Measurements from ENCODE around the gene DNAH17. TPM values are rescaled to one million over a fixed set of nuclear protein-coding genes. Genes with fewer than 3 reads are reported as not detected.

DNAH17 gene
- total and polyA plus RNA-seq, 3 experiments from 2014 or later, result 0.20 TPM; not detected in 2

DNA sequence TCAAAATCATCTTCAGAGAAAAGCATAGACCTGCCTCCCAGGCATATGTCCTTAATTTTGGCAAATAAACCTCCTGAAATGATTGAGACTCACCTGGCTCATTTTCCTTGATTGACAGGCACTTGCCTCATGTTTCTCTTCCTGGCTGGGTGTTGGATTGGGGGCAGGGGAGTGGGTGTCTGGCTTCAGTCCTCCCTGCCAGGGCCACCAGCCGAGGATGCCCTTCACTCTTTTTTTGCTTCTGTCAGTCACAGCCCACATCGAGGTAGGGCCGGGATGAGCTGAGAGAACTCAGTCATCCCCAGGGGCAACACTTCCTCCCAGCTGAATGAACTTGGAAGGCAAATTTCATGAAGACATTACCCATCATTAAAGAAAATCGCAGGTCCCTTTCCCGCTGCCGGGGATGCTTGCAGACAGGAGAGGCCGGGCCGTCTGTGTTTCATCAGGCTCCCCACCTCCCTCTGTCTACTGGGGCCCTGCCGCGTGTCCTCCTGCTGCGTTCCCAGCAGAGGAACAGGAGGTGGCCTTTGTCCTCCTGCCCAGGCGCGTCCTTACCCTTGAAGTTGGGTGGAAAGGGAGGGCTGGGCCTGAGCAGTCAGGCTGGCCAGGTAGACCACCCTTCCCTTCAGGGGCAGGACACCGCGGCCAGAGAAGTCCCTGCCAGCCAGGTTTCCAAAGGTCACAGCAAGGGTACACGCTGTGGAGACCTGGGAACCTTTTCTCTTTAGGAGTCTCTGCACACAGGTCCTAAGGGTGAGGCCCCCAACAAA lies 11.2 kb upstream of the DNAH17 start:
- H3K4me3 ChIP-seq (ENCODE audit: low read length), result no peak overlapping the region
- H3K27me3 ChIP-seq (ENCODE audit: insufficient read depth, low read length, poor library complexity, severe bottlenecking), result no peaks in the 10 kb centered on the region
- Mint-ChIP-seq H3K27ac (no peak overlapping the region), H3K4me3 (no peak overlapping the region), H3K4me1 (peaks cover 6% of the 10 kb centered on the region in 3 donors), H3K36me3 (no peaks in the 10 kb centered on the region), H3K9me3 (no peaks in the 10 kb centered on the region), H3K27me3 (peaks cover 10 to 32% of the 10 kb centered on the region in 2 donors)
- peaks cover 4% of the 10 kb centered on the region for H3K4me1 ChIP-seq (ENCODE audit: insufficient read depth, low read length)
- no peak for DNase-seq
- no peaks in the 10 kb centered on the region for H3K36me3 ChIP-seq (ENCODE audit: insufficient read depth, low read length)
- H3K27ac ChIP-seq (ENCODE audit: low read depth, low read length), result no peak overlapping the region
- CTCF ChIA-PET, result interaction anchor here (0.9 kb wide), 1 partner anchor 8 kb away, joined by 3 read pairs; no protein-coding TSS in a partner anchor
- no peaks in the 10 kb centered on the region for H3K9me3 ChIP-seq (ENCODE audit: low read length)
- POLR2A ChIA-PET, result no interaction called here

- Histone ChIP-seq H3K4me1 (ENCODE audit: insufficient read depth, low read length) (no peaks in the 10 kb centered on the region), H3K4me3 (ENCODE audit: low read length) (no peak overlapping the region), H3K9me3 (ENCODE audit: low read length) (no peaks in the 10 kb centered on the region), H3K36me3 (ENCODE audit: insufficient read depth, low read length) (no peaks in the 10 kb centered on the region), H3K27ac (ENCODE audit: low read depth, low read length) (no peak overlapping the region), H3K27me3 (ENCODE audit: insufficient read depth, low read length, poor library complexity, severe bottlenecking) (no peaks in the 10 kb centered on the region)
- no peaks in the 10 kb centered on the region for H3K9me3 Mint-ChIP-seq
- no peaks in the 10 kb centered on the region for H3K36me3 Mint-ChIP-seq
- H3K27ac Mint-ChIP-seq, result peak overlapping the region in 1 of 8 donors; percentile 76
- no peak overlapping the region for H3K4me3 Mint-ChIP-seq
- no peak for DNase-seq
- ChIA-PET POLR2A (no interaction called here), CTCF (no interaction called here)
- peaks cover 8 to 27% of the 10 kb centered on the region in 2 donors for H3K27me3 Mint-ChIP-seq
- no peaks in the 10 kb centered on the region for H3K4me1 Mint-ChIP-seq
Measured at GRCh38 chr17:78585006-78585630, 7.9 kb upstream of the DNAH17 start.

DNA sequence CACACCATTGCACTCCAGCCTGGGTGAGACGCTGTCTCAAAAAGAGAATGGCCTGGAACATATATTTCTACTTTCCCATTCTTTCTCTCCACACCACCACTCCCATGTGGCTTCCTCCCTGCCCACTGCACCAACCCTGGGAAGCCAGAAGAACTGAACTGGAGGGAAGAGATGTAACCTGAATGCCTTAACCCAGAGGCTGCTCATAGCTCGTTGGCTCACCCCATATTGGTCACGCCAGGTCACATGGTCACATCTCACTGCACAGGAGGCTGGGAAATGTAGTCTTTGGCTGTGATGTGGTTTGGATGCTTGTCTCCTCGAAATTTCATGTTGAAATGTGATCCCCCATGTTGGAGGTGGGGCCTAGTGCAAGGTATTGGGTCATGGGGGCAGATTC lies 5.9 kb upstream of the DNAH17 start:
- POLR2A ChIA-PET, result no interaction called here
- CTCF ChIA-PET, result no interaction called here
- no peak overlapping the region for H3K4me3 ChIP-seq (ENCODE audit: low read length)
- no peaks in the 10 kb centered on the region for H3K27me3 ChIP-seq (ENCODE audit: insufficient read depth, low read length, poor library complexity, severe bottlenecking)
- no peak for DNase-seq
- no peak overlapping the region for H3K27ac Mint-ChIP-seq
- H3K4me1 Mint-ChIP-seq, result no peaks in the 10 kb centered on the region
- no peak overlapping the region for H3K27ac ChIP-seq (ENCODE audit: low read depth, low read length)
- H3K4me3 Mint-ChIP-seq, result no peak overlapping the region
- no peaks in the 10 kb centered on the region for H3K9me3 Mint-ChIP-seq
- H3K36me3 Mint-ChIP-seq, result no peaks in the 10 kb centered on the region
- no peaks in the 10 kb centered on the region for H3K36me3 ChIP-seq (ENCODE audit: insufficient read depth, low read length)
- H3K27me3 Mint-ChIP-seq, result peaks cover 8 to 27% of the 10 kb centered on the region in 2 donors
- H3K9me3 ChIP-seq (ENCODE audit: low read length), result no peaks in the 10 kb centered on the region
- no peaks in the 10 kb centered on the region for H3K4me1 ChIP-seq (ENCODE audit: insufficient read depth, low read length)

GRCh38 chr17:78581304-78581703 lies 4.1 kb upstream of the DNAH17 start:
- H3K4me1 ChIP-seq (ENCODE audit: insufficient read depth, low read length), result no peaks in the 10 kb centered on the region
- ChIA-PET POLR2A (no interaction called here), CTCF (no interaction called here)
- no peaks in the 10 kb centered on the region for H3K27me3 ChIP-seq (ENCODE audit: insufficient read depth, low read length, poor library complexity, severe bottlenecking)
- no peak overlapping the region for H3K27ac ChIP-seq (ENCODE audit: low read depth, low read length)
- H3K9me3 Mint-ChIP-seq, result no peaks in the 10 kb centered on the region
- H3K27ac Mint-ChIP-seq, result no peak overlapping the region
- H3K36me3 Mint-ChIP-seq, result no peaks in the 10 kb centered on the region
- H3K9me3 ChIP-seq (ENCODE audit: low read length), result no peaks in the 10 kb centered on the region
- no peaks in the 10 kb centered on the region for H3K4me1 Mint-ChIP-seq
- peaks cover 6 to 23% of the 10 kb centered on the region in 2 donors for H3K27me3 Mint-ChIP-seq
- no peaks in the 10 kb centered on the region for H3K36me3 ChIP-seq (ENCODE audit: insufficient read depth, low read length)
- no peak for DNase-seq
- H3K4me3 ChIP-seq (ENCODE audit: low read length), result no peak overlapping the region
- H3K4me3 Mint-ChIP-seq, result no peak overlapping the region

DNA sequence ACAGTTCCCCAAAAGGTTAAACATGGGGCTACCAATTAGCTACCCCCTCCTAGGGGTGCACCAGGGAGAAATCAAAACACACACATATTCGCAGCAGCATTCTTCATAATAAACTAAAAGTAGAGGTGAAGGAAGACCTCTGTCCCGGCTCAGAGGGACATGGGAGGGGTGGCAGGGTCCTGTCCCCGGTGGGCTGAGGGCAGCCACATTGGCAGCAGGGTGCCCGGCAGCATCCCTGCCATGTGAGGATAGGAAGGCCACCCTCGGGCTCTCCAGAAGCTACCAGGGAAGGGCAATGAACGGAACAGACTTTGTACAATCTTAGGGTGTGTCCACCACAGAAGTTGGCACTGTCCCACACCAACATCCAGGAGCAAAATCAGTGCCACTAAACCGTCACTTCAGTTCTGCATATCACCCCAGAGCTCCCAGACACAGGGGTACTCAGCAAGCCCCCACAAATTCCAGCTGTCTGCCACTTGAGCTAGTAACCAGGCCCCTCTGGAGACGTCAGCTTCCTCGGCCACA lies 3.1 kb upstream of the DNAH17 start:
- Mint-ChIP-seq H3K36me3 (no peaks in the 10 kb centered on the region), H3K9me3 (no peaks in the 10 kb centered on the region), H3K4me1 (no peaks in the 10 kb centered on the region), H3K27ac (no peak overlapping the region), H3K27me3 (peaks cover 5 to 20% of the 10 kb centered on the region in 2 donors), H3K4me3 (no peak overlapping the region)
- Histone ChIP-seq H3K4me3 (ENCODE audit: low read length) (no peak overlapping the region), H3K4me1 (ENCODE audit: insufficient read depth, low read length) (no peaks in the 10 kb centered on the region), H3K9me3 (ENCODE audit: low read length) (no peaks in the 10 kb centered on the region), H3K36me3 (ENCODE audit: insufficient read depth, low read length) (no peaks in the 10 kb centered on the region), H3K27me3 (ENCODE audit: insufficient read depth, low read length, poor library complexity, severe bottlenecking) (no peaks in the 10 kb centered on the region), H3K27ac (ENCODE audit: low read depth, low read length) (no peak overlapping the region)
- POLR2A ChIA-PET, result no interaction called here
- no peak for DNase-seq
- CTCF ChIA-PET, result no interaction called here

- CTCF ChIA-PET, result no interaction called here
Measured at GRCh38 chr17:78576389-78577112, 645 bp downstream of the DNAH17 start.

DNA sequence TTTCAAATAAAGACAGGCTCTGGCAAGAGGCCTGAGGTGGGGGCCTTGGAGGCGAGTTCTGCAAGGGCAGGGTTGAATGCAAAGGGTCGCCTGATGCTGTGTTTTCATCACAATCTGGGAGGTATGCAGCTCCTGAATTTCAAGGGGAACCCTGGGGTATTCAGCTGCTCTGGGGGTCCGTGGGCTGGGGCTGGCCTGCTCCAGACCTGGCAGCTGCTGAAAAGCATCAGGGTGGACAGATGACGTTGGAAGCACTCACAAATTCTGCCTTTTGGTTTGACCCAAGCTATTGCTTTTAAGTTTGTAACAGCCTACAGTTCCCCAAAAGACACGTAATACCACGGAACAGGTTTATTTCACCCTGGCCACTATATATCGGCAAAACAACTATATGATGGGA lies 1.3 kb downstream of the DNAH17 start:
- no peak overlapping the region for H3K27ac Mint-ChIP-seq
- H3K9me3 Mint-ChIP-seq, result no peaks in the 10 kb centered on the region
- Histone ChIP-seq H3K4me1 (ENCODE audit: insufficient read depth, low read length) (no peaks in the 10 kb centered on the region), H3K27ac (ENCODE audit: low read depth, low read length) (no peak overlapping the region), H3K9me3 (ENCODE audit: low read length) (no peaks in the 10 kb centered on the region), H3K4me3 (ENCODE audit: low read length) (no peak overlapping the region), H3K27me3 (ENCODE audit: insufficient read depth, low read length, poor library complexity, severe bottlenecking) (no peaks in the 10 kb centered on the region), H3K36me3 (ENCODE audit: insufficient read depth, low read length) (no peaks in the 10 kb centered on the region)
- H3K27me3 Mint-ChIP-seq, result peaks cover 7 to 15% of the 10 kb centered on the region in 2 donors
- H3K4me3 Mint-ChIP-seq, result no peak overlapping the region
- ChIA-PET CTCF (no interaction called here), POLR2A (no interaction called here)
- DNase-seq, result no peak
- no peaks in the 10 kb centered on the region for H3K36me3 Mint-ChIP-seq
- H3K4me1 Mint-ChIP-seq, result no peaks in the 10 kb centered on the region

More at GRCh38 chr17:78576389-78577112, 645 bp downstream of the DNAH17 start:
- Histone ChIP-seq H3K27ac (ENCODE audit: low read depth, low read length) (no peak overlapping the region), H3K4me3 (ENCODE audit: low read length) (no peak overlapping the region), H3K9me3 (ENCODE audit: low read length) (no peaks in the 10 kb centered on the region), H3K27me3 (ENCODE audit: insufficient read depth, low read length, poor library complexity, severe bottlenecking) (no peaks in the 10 kb centered on the region), H3K36me3 (ENCODE audit: insufficient read depth, low read length) (no peaks in the 10 kb centered on the region), H3K4me1 (ENCODE audit: insufficient read depth, low read length) (no peaks in the 10 kb centered on the region)
- POLR2A ChIA-PET, result no interaction called here
- H3K4me1 Mint-ChIP-seq, result no peaks in the 10 kb centered on the region
- DNase-seq, result no peak
- no peaks in the 10 kb centered on the region for H3K9me3 Mint-ChIP-seq
- H3K36me3 Mint-ChIP-seq, result no peaks in the 10 kb centered on the region
- H3K27ac Mint-ChIP-seq, result no peak overlapping the region
- H3K4me3 Mint-ChIP-seq, result no peak overlapping the region
- H3K27me3 Mint-ChIP-seq, result peaks cover 7 to 10% of the 10 kb centered on the region in 2 donors

GRCh38 chr17:78575340-78575739 lies 1.9 kb downstream of the DNAH17 start:
- H3K4me1 Mint-ChIP-seq, result no peaks in the 10 kb centered on the region
- DNase-seq, result no peak
- H3K9me3 Mint-ChIP-seq, result no peaks in the 10 kb centered on the region
- H3K36me3 ChIP-seq (ENCODE audit: insufficient read depth, low read length), result no peaks in the 10 kb centered on the region
- ChIA-PET CTCF (no interaction called here), POLR2A (no interaction called here)
- H3K27ac ChIP-seq (ENCODE audit: low read depth, low read length), result no peak overlapping the region
- H3K4me3 ChIP-seq (ENCODE audit: low read length), result no peak overlapping the region
- no peaks in the 10 kb centered on the region for H3K27me3 ChIP-seq (ENCODE audit: insufficient read depth, low read length, poor library complexity, severe bottlenecking)
- H3K27ac Mint-ChIP-seq, result peak overlapping the region in 1 of 8 donors; percentile 81
- H3K27me3 Mint-ChIP-seq, result peaks cover 7 to 17% of the 10 kb centered on the region in 2 donors
- no peaks in the 10 kb centered on the region for H3K4me1 ChIP-seq (ENCODE audit: insufficient read depth, low read length)
- no peak overlapping the region for H3K4me3 Mint-ChIP-seq
- no peaks in the 10 kb centered on the region for H3K36me3 Mint-ChIP-seq
- H3K9me3 ChIP-seq (ENCODE audit: low read length), result no peaks in the 10 kb centered on the region
